Activated gamma-delta T cell treated with anti-CD3 and anti-CD28 coated beads, Interleukin-2, amount 50 U/mL, for 16 hours (primary cell): Measurements from ENCODE around the gene CLEC16A.
"Not testable (repeated sequence)": the region's sequence is repeated elsewhere in the genome, so short reads cannot be mapped to it uniquely, and the experiment has no call there.

ENCODE experiments used
- DNase-seq: peaks from one replicate; pipeline ENCODE4 v3.0.0-alpha.2; 2020; ENCODE audit warnings: low read depth

The CLEC16A gene

DNA sequence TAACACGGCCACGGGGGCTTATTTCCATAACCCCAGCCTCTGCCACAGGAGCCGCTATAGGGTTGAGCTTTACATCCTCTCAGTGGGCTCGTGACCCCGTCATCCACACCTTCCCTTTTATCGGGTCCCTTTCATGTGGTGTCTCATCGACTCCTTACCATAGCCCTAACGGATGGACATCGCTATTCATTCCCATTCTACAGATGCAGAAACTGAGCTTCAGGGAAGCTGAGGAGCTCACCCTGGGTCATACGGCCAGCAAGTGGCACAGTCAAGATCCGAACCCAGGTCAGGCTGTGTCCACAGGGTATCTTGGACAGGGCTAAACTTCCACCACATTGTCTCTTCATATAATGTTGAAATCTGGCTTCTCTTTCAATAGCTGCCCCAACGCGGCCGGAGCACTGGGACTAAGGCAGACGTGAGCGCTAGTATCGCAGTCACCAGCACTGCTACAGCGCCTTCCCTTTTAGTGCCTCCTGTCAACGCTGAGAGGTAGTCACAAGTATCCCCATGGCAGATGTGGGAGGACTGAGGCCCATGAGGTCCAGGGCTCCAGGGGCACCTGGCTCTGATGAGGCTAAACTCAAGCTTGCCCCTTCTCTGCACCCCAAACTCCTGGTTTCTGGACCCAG lies 260.8 kb downstream of the CLEC16A start:
- DNase-seq = no peak

- no peak for DNase-seq
Observed at GRCh38 chr16:11205754-11206581, 261.6 kb downstream of the CLEC16A start.

DNA sequence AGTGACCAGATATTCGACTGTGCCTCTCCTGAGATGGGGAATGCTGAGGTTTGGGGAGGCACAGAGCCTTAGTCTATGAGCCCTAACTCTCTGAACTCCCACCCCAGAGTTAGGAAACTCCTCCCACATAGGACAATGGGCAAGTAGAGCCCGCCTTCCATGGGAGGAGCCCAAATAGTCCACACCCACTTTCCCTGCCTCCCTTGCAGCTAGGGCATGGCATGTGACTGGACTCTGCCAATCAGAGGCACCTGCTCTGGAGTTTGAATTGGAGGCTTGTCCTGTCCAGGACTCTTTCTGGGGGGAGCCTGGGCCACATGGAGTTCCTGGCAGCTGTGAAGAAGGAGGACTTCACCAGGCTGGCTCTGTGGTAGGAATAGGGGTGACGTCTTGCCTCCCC lies 263.3 kb downstream of the CLEC16A start:
- DNase-seq = no peak

DNA sequence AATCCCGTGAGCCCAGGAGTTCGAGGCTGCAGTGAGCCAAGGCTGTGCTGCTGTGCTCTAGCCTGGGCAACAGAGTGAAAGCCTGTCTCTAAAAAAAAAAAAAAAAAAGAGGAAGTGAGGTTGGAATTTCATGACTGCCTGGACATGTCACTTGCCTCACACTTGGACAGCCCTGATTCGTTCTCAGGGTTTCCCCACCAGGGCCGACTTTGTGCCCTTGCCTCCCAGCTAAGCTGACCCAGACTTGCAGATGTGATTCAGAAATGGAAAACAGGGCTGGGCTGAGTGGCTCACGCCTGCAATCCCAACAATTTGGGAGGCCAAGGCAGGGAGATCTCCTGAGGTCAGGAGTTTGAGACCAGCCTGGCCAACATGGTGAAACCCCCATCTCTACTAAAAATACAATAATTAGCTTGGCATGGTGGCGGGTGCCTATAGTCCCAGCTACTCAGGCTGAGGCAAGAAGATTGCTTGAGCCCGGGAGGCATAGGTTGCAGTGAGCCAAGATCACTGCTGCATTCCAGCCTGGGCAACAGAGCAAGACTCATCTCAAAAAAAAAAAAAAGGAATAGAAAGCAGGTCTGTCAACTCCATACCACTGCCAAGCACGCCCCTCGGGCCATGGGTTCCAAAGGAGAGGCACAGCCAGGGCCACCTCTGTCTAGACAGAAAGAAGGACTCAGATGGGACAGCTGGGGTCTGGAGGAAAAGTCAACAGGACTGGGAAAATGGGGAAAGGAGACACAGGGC lies 264.7 kb downstream of the CLEC16A start:
- no peak for DNase-seq

GRCh38 chr16:11210260-11210659 lies 265.9 kb downstream of the CLEC16A start:
- DNase-seq = no peak

GRCh38 chr16:11211061-11211976 lies 267.0 kb downstream of the CLEC16A start:
- DNase-seq = no peak

DNA sequence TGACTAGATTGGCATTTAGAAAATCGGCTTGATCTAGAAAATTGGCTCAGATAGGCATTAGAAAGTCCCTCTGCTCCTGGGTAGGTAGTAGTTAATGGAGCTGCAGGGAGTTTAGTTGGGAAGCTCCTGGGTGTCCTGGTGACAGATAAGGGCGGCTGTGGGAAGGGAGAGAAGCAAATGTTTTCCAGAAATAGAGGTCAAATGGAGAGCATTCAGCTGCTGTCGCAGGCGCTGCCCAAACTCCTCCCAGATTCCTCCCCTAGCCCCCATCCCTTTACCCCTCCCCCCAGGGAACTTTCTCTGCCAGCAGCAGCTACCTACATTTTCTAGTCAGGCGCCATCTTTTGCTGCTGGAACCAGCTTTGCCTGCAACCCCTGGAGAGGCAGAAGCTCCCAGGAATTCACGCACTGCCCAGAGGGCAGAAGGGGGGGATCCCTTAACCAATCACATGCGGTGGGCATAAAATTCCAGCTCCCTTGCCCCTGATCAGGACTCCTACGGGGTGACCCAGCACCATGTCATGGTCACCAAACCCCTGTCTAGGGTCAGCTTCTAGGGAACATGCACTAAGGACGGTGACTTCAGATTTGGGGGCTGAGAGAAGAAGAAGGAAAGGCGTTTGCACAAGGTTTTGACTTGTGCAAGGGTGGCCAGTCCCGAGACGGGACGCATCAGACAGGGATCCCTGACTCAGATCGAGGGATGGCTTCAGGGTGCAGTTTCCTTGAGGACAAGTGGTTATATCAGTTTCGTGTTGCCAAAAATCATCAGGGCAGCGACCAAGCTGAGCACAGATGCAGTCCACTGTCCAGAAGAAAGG lies 267.8 kb downstream of the CLEC16A start:
- no peak for DNase-seq

GRCh38 chr16:11212798-11213196 lies 268.4 kb downstream of the CLEC16A start:
- DNase-seq = no peak

DNA sequence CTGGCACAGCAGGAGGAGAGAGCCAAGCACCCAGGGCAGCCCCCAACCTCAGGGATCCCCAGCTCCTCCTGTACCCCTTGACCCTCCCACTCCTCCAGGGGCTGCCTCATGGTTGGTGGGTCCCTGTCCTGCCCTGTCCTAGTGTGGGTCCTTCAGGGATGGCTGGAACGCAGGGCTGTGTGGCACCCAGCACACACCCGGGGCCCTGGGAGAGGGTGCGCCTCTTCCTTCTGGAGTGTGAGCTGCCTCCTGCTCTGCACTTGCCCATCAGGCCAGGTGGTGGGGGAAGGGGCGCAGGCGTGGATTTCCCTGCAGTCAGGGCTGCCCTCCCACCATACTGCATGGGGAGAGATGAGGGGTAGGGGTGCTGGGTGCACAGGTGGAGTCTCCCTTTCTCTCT lies 269.0 kb downstream of the CLEC16A start:
- DNase-seq = no peak

- DNase-seq = no peak
Observed at GRCh38 chr16:11213799-11214198, 269.4 kb downstream of the CLEC16A start.

DNA sequence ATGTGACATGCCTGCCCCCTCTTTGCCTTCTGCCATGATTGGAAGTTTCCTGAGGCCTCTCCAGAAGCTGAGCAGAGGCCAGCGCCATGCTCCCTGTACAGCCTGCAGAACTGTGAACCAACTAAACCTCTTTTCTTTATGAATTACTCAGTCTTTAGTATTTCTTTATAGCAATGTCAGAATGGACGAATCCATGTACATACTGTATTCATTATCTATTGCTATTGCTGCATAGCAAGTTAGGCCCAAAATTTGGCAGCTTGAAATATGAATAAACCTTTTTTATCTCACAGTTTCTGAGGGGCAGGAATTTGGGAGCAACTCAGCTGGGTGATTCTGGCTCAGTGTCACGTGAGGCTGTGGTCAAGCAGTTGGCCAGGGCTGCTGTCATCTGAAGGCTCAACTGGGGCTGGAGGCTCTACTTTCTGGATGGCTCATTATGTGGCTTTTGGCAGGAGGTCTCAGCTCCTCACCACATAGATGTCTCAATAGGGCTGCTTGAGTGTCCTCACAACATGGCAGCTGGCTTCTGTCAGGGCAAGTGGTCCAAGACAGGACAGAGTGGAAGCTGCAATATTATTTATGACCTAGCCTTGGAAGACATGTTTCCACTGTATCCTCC lies 271.7 kb downstream of the CLEC16A start:
- no peak for DNase-seq

DNA sequence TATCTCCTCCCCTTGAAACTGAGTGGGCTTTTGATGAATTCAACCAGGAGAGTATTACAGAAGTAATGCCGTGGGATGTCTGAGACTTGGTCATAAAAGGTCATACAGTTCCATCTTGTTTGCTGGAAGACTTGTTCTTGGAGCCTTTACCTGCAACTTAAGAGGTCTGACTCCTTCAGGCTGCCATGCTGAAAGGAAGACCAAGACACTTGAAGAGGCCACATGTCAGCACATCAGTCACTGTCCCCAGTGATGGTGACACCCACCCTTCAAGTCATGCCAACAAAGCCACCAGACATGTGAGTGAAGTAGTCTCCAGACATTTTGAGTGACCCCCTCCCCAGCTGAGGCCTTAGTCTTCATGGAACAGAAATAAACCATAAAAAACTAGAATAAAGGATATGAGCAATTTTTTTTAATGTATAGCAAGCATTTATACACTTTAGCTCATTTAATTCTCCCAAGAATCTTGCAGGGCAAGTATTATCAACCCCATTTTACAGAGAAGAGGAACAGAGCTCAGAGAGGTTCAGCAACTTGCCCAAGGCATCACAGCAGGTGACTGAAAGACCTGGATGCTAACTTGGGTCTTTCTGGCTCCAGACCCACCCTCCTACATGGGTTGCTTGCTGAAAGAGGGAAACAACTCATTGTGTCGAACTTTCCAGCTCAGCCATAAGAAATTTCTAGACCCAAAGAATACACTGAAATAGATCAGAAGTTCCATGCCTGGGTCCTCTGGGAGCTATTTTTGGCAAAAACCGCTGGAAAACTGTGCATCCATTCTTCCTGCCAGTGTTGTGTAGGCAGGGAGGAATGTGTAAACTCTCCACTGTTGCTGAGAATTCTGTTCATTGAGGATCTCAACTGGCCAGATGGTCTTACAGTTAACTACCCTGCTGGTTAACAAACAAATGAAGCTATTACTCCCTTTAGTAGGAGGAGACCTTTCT lies 273.6 kb downstream of the CLEC16A start:
- no peak for DNase-seq

DNA sequence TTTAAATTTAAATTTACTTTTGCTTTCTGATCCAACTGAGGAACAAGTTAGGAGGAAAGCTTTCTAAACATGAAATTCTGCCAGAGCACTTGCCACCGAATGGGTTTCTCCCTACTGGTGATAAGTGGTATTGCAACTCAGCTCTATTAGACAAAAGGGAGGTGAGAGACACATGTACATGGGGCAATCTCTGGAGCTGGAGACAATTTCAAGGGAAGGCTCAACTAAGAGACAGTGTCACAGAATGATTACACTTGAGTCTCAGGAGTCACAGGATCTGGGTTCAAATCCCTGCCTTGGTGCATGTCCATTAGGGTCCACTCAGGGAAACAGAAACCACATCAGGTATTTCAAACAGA lies 274.2 kb downstream of the CLEC16A start:
- DNase-seq = no peak

GRCh38 chr16:11219178-11219577 lies 274.8 kb downstream of the CLEC16A start:
- no peak for DNase-seq

GRCh38 chr16:11220507-11220906 lies 276.1 kb downstream of the CLEC16A start:
- DNase-seq = not testable (repeated sequence)

DNA sequence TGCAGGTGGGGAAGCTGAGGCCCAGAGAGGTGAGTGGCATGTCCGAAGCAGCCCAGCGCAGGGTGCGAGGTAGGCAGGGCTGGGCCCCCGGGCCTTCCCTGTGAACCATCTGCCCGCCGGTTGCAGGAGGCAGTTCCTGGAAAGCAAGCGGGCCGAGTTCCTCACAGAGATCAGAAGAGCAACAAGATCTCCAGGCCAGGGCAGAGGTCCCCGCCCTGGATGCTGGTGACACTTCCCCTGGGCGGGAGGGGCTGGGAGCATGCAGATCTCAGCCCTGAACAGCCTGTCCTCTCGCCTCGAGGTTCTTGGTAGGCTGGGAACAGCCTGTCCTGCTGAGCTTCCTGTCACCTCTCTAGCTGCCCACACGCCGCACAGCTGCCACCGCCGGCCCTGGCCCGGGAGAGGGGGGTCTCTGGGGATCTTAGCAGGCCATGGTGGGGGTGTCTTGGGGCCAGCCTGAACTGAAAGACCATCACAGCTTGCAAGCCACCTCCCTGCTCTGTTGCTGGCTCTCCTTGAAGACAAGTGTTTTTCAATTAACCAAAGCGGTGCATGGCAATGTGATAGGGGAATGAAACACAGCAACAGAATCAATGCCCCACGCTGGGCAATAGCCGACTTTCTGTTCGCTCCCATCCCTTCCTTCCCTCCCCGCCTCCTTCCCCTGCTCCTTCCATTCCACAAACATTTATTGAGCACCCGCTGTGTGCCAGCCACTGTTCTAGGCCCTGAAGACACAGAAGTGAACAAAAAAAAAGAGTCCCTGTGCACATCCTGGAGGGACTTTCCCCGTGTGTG lies 279.9 kb downstream of the CLEC16A start:
- DNase-seq = peak; percentile 26

DNA sequence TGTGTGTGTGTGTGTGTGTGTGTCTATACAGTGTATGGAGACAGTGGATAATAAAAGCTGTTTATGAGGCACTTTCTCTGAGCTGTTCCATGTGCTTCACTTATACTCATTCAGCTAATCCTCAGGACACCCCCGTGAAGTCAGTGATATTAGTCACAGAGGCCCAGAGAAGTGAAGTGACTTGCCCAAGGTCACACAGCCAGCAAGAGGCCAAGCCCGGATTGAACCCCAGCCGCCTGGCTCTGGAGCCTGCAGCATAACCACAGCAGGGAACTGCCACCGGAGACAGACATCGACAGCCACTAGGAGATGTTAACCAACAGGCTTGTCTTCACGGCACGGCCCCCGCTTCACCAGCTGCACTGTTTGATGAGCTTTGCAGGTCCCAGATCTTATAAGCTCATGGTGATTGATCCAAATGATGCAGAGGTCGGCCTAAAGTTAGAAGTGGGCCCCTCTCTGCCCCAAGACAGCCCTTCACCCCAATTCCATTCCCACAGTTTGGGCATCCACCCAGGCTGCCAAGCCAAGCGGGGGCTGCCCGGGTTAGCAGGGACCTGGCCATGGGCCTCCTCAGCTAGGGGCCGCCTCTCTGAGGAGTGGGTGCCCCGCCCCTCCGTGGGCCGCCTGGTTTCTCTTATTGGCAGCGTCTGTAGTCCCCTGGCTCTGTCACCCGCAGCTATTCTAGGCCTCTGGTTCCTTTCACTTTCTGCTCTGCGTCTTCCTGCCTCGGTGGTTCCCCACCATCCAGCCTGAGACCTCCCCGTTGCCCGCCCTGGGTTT lies 280.7 kb downstream of the CLEC16A start:
- peak; percentile 74 for DNase-seq
